Nucleus accumbens (tissue), 56 donors: ENCODE data around the gene CFAP99.
A peak's percentile ranks its signal among the peaks of the same experiment; 100 is the strongest.

ENCODE experiments used
- DNase-seq, 56 donors: peaks; one replicate each; lab custom pipeline; 2025; lab: John Stamatoyannopoulos, UW

The CFAP99 gene

DNA sequence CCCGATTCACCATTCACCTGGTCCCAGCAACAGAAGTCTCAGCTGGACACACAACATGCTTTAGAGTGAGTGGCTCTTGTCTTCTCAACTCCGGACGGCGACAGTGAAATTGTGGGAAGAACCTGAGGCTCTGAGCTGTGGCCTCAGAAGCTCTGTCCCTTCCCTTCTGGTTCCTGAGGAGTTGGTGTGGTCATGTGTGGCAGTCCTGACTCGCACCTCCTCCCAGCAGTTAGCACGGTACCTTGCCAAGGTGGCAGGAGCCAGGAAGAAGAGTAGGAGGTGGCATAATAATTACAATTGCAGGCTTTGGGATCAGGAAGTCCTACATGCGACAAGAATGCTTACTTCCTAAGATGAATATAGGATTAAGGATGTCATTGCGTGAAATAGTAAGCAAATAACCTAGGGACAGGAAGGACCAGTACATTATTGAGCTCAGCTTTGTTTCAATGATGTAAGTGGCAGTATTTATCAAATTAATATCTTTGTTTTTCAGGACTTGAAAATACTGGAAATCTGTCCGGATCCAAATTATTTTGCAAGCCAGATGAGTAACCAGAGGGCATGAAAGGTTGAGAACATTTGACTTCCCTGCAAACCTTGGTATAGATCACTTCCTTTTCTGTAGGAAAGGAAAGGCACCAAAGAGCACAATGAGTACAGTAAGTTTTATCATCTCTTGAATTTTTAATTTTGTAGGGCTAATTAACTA lies 71.2 kb downstream of the CFAP99 start:
- DNase-seq: no peak

DNA sequence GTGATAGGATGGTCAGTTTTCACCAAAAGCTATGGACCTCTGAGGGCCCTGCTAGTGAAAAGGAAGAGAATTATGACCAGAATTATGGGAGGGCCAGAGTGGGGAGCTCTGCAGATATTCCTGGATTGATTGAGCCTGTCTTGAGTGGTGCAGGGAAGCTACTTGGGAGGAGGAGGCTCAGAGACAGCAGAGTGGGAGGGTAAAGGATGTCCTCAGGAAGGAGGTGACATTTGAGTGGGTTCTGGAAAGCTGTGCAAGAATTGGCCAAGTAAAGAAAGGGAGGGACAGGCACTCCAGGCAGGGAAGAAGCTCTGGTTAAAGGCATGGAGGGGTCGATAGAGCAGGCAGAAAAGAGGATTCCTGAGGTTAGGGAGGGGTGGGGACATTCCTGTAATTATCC lies 74.2 kb downstream of the CFAP99 start:
- DNase-seq: no peak

DNA sequence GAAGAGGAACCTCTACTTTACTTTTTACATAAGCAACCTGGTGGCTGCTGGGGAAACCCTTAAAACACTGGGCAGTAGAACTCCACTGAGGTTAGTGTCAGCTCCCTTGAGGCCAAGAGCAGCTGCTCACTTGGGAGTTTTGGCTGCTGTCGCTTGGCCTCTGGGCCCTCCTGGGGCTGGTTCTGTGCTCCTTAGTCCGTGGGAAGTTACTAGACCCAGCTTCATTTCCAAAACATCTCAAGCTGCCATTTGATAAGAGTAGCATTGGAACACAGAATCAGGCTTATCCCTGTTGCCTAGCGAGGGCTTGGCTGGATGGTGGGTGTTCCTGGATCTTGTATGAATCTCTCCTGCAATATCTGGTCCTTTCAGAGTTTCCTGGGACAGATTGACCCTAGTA lies 76.2 kb downstream of the CFAP99 start:
- no peak for DNase-seq

DNA sequence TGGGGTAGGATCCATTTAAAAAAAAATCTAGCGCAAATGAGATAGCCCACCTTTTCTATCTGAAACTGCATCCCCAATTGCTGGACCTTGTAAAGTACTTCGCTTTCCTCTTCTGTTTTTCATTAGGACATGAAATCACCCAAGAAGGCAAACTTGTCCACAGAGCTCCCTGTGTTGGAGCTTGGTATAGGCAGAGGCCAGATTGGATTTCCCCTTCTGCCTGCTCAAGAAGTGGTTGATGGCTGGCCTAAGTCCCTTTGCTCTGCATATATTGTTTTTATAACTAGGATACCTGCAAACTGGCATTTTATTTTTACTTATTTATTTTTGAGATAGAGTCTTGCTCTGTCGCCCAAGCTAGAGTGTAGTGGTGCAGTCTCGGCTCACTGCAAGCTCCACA lies 78.6 kb downstream of the CFAP99 start:
- no peak for DNase-seq

DNA sequence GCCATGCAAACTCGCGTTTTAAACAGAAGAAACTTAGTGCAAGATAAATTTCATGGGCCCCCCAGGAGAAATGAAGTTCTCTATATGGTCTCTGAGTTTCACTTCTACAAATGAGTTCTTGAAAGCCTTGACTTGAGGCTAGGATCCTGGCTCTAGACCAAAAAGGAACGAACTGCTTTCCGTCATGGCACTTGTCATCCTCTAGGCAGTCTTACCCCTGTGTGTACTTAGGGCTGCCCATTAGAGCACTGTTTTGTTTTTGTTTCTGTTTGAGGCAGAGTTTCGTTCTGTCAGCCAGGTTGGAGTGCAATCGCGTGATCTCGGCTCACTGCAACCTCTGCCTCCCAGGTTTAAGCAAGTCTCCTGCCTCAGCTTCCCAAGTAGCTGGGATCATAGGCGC lies 79.2 kb downstream of the CFAP99 start:
- peak in 1 of 56 donors; percentile 2 for DNase-seq

DNA sequence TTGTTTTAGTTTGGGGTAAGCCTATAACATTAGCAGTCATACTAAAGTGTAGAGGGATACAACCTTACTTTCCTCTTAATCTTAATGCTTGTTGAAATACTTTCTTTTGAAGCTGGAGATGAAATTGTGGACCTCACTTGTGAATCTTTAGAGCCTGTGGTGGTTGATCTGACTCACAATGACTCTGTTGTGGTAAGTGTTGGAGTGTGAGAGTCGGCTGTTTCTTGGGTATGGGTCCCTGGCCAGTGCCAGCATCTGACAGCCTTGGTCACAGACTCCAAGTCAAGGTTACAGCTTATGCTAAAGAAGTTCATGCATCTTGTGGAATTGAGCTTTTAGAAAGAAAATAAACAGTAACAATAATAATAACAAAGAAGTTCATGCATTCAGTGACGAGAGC lies 81.8 kb downstream of the CFAP99 start:
- no peak for DNase-seq

DNA sequence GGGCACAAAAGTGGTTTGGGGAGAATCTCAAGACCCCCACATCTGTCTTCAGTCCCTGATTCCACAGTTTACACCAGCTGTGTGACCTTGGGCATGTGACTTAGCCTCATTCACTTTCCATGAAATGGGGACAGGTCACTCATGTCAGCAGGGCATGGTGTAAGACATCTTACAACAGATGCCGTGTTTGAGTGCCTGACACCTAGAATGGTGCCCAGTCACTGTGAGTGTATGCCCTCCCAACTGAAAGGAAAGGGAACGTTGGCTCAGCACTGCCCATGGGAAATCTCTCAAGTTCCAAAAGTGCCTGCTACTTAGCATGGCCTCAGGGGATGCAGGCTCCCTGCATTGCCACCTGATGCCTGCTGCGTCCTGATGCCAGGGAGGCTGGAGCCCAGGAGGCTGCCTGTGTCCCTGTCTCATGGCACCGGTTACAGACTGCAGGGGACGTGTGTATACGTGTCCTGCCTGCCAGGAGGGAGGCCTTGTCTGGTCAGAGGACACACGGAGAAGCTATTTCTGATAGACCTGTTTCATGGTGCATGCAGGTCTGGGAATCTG lies 82.4 kb downstream of the CFAP99 start:
- no peak for DNase-seq

DNA sequence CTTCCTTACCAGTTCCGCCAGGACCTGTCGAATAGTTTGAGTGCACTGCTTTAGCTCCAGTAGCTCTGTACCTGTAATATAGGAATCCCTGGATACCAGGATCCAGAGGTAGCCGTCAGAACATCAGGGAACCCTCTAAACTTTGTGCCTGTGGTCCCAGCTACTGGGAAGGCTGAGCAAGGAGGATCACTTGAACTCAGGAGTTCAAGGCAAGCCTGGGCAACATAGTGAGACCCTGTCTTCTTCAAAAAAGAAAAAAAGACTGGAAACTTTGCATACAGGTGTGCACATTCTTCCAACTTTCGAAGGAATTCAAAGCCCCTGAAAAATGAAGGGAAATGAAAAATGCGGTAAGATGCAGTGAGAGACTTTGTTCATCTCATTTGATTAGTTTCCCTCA lies 85.1 kb downstream of the CFAP99 start:
- no peak for DNase-seq

DNA sequence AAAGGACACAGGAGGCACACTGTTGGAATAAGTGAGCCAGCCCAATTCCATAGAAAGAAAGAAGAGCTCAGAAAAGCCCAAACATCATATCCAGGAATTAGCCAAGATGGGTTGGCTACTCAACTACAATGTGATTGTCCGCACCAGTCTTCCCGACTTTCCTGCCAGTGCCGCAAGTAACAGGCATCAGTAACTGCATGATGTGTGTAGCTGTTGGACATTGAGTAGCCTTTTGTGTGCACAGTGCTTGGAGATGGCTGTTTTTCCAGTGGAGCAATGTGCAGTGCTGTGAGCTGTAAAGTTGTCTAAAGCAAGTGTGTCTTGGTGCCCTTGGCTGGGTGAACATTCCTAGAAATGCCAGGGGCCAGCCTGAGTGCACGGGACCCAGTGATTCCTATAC lies 88.5 kb downstream of the CFAP99 start:
- no peak for DNase-seq

DNA sequence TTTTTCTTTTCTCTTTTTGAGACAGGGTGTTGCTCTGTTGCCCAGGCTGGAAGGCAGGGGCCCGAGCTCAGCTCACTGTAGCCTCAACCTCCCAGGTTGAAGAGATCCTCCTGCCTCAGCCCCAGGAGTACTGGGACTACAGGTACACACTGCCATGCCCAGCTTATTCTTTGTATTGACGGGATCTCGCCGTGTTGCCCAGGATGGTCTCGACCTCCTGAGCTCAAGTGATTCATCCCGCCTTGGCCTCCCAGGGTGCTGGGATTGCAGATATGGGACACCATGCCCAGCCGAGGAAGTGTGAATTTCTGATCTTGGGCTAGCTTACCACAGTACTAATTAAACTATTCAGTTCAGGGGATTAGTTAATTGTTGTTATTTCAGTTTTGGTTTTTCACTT lies 89.1 kb downstream of the CFAP99 start:
- no peak for DNase-seq

DNA sequence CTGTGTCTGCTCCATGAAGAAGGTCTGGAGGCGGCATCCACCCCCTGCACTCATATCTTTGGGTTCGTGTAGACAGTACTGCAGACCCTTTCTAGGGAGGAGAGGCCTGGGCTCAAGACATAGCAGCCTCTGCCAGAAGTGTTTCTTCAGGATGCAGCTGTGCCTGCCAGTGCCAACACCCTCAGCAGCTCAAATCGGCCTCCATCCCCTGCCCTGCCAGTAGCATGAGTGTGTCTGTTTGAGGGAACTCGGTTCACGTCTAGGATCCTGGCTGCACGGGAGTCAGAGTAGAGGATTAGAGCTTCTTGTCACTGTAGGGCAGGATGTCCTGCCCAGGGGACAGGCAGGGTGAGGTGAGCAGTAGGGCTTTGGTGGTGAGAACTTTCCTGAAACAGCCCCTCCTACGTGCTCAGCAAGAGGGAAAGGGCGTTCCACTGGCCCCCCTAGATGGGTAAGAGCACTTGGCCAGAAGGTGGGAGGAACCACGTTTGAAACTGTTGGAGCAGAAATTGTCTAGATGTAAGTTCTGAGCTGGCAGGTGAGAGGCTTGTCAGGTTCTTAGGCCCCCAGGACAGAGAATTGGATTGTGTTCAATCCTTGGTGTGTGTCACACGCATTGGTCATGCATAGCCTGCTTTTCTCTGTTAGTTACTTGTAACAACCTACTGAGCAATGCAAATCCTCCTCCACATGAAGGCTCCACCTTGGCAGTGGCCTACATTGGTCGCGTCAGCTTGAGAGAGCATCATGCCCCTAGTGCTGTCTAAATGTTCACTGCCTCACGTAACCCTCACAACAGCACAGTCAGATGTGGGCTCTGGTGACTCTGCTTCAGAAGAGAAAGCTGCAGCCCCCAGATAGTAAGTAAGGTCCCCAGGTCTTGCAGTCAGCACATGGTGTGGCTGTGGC lies 91.8 kb downstream of the CFAP99 start:
- peak in 5 of 56 donors; percentile 1 to 29 (median 20) for DNase-seq

DNA sequence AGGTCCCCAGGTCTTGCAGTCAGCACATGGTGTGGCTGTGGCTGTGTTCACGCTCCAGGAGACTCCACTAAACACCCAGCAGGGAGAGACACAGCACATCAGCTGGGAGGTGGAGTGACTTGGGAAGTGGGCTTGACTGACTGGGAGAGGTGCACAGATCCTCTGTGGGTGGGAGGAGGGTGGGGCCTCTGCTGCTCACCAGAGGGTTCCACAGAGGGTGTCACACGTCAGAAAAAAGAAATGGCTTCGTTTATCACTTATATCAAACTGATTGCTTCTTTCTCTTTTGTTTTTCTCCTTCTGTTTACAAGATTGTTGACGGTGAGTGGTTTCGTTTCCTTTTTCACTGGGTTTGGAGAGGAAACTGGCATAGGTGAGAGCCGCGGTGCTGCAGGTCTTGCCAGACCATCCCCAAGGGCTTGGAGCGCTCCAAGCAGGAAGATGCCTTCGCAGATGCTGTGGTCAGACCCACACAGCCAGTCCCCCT lies 92.9 kb downstream of the CFAP99 start:
- peak in 37 of 56 donors; percentile 6 to 83 (median 44) for DNase-seq
